ENCODE measurements around the gene SLC25A33. TPM values are rescaled to one million over a fixed set of nuclear protein-coding genes. Genes with fewer than 3 reads are reported as not detected.

The SLC25A33 gene
- total RNA-seq, 1 experiment from 2014 or later = 8.1 TPM

DNA sequence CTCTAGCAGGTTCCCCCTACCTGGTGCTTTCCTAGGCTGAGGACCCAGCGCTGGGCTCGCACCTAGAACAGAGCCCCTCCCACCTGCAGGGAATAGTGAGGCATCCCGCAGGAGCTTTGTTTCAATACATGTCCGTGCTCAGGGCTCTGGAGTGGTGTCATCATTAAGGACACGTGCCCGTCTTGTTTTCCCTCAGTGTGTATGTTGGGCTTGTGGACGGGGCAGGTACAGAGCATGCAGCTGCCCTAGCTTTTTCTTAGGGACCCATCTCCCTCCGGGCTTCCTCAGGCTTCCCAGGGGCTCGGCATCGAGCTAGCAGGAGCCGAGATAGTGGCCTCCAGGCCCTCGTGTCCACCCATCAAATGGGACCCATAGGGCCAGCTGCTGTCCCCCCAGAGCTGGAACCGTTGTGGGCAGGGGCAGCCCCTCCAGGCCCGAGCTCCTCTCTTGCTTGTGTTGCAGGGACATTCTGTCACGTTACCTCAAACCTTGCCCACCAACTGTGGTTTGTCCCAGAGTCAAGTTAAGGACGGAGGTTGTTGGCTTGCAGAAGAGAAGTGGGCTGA is 53.3 kb downstream of the SLC25A33 start:
- no peak for DNase-seq (ENCODE audit: unreplicated experiment)
- H3K9me3 Mint-ChIP-seq (ENCODE audit: unreplicated experiment) = no peaks in the 10 kb centered on the region
- H3K27me3 Mint-ChIP-seq (ENCODE audit: insufficient read depth, unreplicated experiment) = no peaks in the 10 kb centered on the region
- H3K36me3 Mint-ChIP-seq (ENCODE audit: insufficient read depth, unreplicated experiment) = peaks cover 11% of the 10 kb centered on the region
- POLR2A ChIA-PET = interaction anchor here (0.6 kb wide), 1 partner anchor 33 kb away, joined by 3 read pairs; no protein-coding TSS in a partner anchor
- no TSS peak for BruUV-seq (replicated peaks)
- TF ChIP-seq, protein P1, sequence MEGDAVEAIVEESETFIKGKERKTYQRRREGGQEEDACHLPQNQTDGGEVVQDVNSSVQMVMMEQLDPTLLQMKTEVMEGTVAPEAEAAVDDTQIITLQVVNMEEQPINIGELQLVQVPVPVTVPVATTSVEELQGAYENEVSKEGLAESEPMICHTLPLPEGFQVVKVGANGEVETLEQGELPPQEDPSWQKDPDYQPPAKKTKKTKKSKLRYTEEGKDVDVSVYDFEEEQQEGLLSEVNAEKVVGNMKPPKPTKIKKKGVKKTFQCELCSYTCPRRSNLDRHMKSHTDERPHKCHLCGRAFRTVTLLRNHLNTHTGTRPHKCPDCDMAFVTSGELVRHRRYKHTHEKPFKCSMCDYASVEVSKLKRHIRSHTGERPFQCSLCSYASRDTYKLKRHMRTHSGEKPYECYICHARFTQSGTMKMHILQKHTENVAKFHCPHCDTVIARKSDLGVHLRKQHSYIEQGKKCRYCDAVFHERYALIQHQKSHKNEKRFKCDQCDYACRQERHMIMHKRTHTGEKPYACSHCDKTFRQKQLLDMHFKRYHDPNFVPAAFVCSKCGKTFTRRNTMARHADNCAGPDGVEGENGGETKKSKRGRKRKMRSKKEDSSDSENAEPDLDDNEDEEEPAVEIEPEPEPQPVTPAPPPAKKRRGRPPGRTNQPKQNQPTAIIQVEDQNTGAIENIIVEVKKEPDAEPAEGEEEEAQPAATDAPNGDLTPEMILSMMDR (IDR thresholded peaks at IDR 0.05; ENCODE audit: unreplicated experiment) = no peak
- no peak overlapping the region for H3K27ac Mint-ChIP-seq (ENCODE audit: low read depth, unreplicated experiment)
- CTCF ChIA-PET = interaction anchor here (0.5 to 1.7 kb wide), 8 partner anchors 9 to 276 kb away, joined by 3 to 6 read pairs (median 3); no protein-coding TSS in a partner anchor
- intact Hi-C loops (cut with micrococcal nuclease) = no loop called here
- no peak overlapping the region for H3K4me3 Mint-ChIP-seq (ENCODE audit: unreplicated experiment)
- H3K4me1 Mint-ChIP-seq (ENCODE audit: insufficient read depth, unreplicated experiment) = peaks cover 16% of the 10 kb centered on the region

DNA sequence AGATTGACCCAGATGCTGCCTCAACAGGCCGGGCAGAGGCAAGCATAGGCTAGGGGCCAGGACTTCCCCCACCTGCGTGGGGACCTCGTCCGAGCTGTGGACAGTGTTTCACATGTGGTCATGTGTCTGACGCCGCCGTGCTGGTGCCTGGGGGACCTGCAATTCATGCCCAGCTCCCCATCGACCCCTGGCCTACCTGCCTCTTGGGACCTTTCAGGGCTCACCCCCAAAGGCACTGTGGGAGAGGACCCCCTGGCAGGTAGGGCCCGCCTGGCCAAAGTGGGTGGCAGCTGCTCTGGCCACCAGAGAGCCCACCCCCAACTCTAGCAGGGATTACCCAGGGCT is 53.9 kb downstream of the SLC25A33 start:
- no TSS peak for BruUV-seq (replicated peaks)
- POLR2A ChIA-PET = no interaction called here
- no peaks in the 10 kb centered on the region for H3K9me3 Mint-ChIP-seq (ENCODE audit: unreplicated experiment)
- H3K4me1 Mint-ChIP-seq (ENCODE audit: insufficient read depth, unreplicated experiment) = peaks cover 16% of the 10 kb centered on the region
- no peak overlapping the region for H3K4me3 Mint-ChIP-seq (ENCODE audit: unreplicated experiment)
- peak overlapping the region; percentile 86 for H3K27ac Mint-ChIP-seq (ENCODE audit: low read depth, unreplicated experiment)
- H3K27me3 Mint-ChIP-seq (ENCODE audit: insufficient read depth, unreplicated experiment) = no peaks in the 10 kb centered on the region
- no peak for DNase-seq (ENCODE audit: unreplicated experiment)
- CTCF ChIA-PET = interaction anchor here (0.5 to 1.7 kb wide), 7 partner anchors 20 to 932 kb away, joined by 3 to 6 read pairs (median 3); no protein-coding TSS in a partner anchor
- intact Hi-C loops (cut with micrococcal nuclease) = no loop called here
- TF ChIP-seq, protein P1 (IDR thresholded peaks at IDR 0.05; ENCODE audit: unreplicated experiment) = no peak
- peaks cover 16% of the 10 kb centered on the region for H3K36me3 Mint-ChIP-seq (ENCODE audit: insufficient read depth, unreplicated experiment)

DNA sequence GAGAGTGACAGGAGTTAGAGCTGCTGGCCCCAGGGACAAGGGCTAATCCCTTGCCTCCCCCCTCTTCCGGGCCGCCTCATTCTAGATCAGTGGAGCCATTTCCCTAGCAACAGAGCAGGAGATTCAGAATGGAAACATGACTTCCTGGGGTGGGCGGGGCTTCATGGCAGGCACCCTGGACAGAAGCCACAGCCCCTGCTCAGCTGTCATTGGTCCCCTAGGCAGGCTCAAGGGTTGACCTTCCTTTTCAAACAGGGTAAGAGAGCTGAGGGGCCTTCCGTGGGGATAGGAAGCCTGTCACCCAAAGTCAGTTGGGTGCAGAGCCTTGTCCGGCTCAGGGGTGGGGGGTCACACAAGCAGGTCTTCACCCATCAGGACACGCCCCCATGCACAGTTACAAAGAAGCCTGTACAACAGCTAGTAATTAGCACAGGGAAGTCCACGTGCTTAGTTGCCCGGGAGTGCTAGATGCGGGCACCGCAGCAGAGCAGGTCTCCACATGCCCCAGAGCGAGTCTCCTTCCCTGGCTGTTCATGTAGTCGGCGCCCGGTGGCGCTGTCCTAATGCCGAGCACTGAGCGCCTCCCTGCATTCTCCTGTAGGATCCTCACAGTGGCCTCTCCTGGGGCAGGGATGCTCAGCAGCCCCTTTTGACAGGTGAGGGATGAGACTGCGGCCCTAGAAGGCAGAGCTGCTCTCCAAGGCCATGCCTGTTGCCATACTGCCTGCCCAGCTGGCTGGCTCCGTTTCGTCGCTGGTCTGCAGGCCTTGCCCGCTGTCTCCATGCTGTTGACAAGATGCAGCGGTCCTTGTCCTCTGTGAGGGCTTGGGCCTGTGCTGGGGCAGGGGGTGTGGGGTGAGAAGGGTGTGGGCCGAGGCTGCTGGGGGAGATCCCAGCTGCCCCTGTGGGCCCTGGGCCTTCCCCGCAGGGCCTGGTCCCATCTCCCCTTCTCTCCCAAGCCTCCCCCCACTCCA is 54.5 kb downstream of the SLC25A33 start:
- H3K9me3 Mint-ChIP-seq (ENCODE audit: unreplicated experiment) = no peaks in the 10 kb centered on the region
- peaks cover 21% of the 10 kb centered on the region for H3K36me3 Mint-ChIP-seq (ENCODE audit: insufficient read depth, unreplicated experiment)
- BruUV-seq (replicated peaks) = no TSS peak
- DNase-seq (ENCODE audit: unreplicated experiment) = peak; percentile 53
- intact Hi-C loops (cut with micrococcal nuclease) = no loop called here
- ChIA-PET CTCF (interaction anchor here (0.5 to 1.7 kb wide), 5 partner anchors 21 to 932 kb away, joined by 3 to 6 read pairs (median 3); no protein-coding TSS in a partner anchor), POLR2A (interaction anchor here (0.7 kb wide), 1 partner anchor 22 kb away, joined by 3 read pairs; no protein-coding TSS in a partner anchor)
- no peak overlapping the region for H3K4me3 Mint-ChIP-seq (ENCODE audit: unreplicated experiment)
- H3K27me3 Mint-ChIP-seq (ENCODE audit: insufficient read depth, unreplicated experiment) = no peaks in the 10 kb centered on the region
- TF ChIP-seq, protein P1 (IDR thresholded peaks at IDR 0.05; ENCODE audit: unreplicated experiment) = peak; percentile 24
- peaks cover 16% of the 10 kb centered on the region for H3K4me1 Mint-ChIP-seq (ENCODE audit: insufficient read depth, unreplicated experiment)
- peak overlapping the region; percentile 86 for H3K27ac Mint-ChIP-seq (ENCODE audit: low read depth, unreplicated experiment)

All from MCF 10A (cell line).